Measurements from ENCODE around the gene KRR1. TPM values are rescaled to one million over a fixed set of nuclear protein-coding genes. Genes with fewer than 3 reads are reported as not detected.
A peak's percentile ranks its signal among the peaks of the same experiment; 100 is the strongest.

The KRR1 gene
- total RNA-seq = 31.1 TPM
- long read RNA-seq, full-length matches to known transcripts = 4 of 5 reads
- long read RNA-seq, partial matches to known transcripts = 0 of 5 reads
- long read RNA-seq, other reads (novel, unspliced or antisense) = 1 of 5 reads

DNA sequence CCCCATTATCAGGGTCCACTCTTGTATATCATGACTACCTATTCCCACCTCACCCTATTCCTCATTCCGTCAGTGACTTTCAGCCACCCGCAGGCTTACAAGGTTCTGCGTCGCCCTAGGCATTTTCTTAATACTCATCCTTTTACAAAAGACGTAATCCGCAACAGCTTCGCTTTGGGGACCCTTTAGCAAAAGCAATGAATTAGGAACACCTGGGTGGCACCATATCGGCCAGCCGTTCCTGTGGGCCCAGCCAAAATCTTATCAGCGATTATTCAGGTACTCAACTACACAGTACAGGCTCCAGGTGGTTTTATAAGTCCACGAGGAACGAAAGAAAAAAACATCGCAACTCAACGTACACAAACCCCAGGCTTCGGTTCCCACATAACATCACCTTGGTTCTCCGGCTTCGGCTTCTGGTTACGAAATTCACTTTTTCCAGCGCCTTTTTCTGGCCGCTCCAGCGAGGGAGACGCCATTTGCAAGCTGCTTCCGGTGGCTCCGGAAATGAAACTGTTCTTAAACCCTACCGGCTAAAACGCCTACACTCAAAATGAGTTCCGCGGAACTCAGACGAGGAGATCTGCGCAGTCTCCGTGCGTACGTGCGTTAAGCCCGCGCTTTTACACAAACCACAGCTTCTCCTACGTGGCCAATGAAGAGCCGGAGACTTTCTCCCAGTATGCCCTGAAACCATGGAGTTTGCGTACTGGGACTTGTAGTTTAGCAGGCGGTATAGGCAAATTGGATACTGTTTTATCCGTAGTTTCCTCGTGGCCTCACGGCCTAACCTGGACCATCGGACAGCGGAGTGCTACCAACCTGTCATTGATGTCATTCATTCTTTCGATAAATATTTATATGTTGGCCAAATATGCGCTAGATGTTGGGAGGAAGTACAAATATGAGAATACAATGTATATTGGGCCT is at the start of gene KRR1:
Gene KRR1, minus strand, starts transcription at position 494 of the 933 bp plus-strand sequence. Its CDS starts 12 bp downstream, at position 482.
- intact Hi-C loops (cut with DNase I) = loop anchor here (5.0 to 10.0 kb wide), 3 partner anchors 119 to 1046 kb away; partner anchors contain the start of genes BBS10, GLIPR1L2 and OSBPL8
- DNase-seq (ENCODE audit: missing footprints) = peak; percentile 92
- ATAC-seq = peak; percentile 99

DNA sequence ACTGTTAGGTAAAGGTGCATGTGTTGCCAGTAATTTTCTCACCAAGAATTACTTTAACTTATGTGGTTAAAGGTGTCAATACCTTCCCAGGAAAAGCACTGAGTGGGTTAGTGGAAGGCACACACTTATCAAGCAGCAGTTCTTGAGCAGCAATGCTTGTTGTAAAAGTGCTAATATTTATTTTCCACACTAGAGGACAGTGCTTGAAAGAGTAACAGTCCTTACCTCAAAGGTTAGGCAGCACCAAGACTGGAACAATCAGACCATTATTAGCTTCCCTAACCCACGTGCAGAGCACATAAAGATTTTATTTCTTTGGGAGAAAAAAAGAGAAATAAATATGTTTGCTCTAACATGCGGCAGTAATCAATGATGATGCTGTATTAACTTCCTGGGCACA is 48.8 kb upstream of the KRR1 start:
- DNase-seq (ENCODE audit: missing footprints) = no peak
- no peak for ATAC-seq
- intact Hi-C loops (cut with DNase I) = no loop called here

DNA sequence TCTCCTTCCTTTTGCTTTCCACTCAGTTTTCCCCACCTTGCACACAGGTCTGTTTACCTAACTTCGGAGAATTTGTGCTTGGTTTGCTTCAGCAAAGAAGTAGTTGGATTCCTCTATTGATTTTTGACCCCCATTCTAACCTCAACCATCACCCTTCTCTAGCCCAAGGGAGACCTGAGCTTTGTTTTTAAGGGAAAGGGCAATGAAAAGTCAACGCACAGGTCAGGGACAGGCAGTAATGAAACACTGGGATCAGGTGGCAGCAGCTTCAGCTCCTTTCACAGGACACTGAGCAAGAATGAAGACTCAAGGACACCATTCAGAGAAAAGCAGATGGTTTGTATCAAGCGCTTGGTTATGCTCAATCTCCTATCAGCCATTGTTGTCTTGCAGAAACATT is 46.9 kb upstream of the KRR1 start:
- ATAC-seq (no peak), DNase-seq (ENCODE audit: missing footprints) (no peak)
- intact Hi-C loops (cut with DNase I) = loop anchor here (10.0 kb wide), 1 partner anchor 477 kb away; the partner anchor contains the start of gene PHLDA1

DNA sequence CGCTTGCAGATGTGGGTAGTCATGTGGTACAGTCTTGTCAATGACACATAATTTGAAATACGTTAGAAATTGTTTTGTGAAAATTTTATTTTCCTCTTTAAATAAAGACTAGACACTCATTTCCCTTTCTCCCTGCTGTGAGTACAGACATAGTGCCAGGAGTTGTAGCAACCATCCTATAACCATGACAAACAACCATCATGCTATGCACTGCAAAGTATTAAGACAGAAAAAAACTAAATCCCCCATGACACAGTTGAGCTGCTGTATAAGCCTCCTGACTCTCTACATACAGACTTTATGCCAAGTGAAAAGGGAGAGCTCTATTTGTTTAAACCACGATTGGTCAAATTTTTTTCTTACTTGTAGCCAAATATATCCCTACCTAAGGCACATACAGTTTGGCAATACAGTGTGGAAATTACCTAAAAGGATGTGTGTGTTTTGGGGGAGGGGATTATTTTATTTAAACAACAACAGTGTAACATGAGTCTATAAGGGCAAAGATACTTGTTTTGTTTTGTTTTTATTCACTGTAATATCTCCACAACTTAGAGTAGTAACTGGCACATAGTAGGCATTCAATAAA is 45.0 kb upstream of the KRR1 start:
- ATAC-seq (no peak), DNase-seq (ENCODE audit: missing footprints) (no peak)
- intact Hi-C loops (cut with DNase I) = loop anchor here (10.0 kb wide), 1 partner anchor 478 kb away; the partner anchor contains the start of gene PHLDA1

DNA sequence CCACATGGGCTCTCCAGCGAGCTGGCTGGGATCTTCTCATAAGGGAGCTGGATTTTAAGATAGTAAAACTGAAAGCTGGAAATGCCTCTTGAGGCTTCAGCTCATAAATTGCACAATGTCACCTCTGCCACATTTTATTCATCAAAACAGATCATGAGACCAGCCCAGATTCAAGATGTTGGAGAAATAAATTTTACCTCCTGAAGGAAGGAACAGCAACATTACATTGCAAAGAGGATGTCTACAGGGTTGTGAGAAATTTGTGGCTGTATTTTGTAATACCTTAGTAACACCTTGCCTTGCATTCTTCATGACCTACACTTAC is 43.1 kb upstream of the KRR1 start:
- intact Hi-C loops (cut with DNase I) = loop anchor here (10.0 kb wide), 1 partner anchor 480 kb away; the partner anchor contains the start of gene PHLDA1
- DNase-seq (ENCODE audit: missing footprints) (no peak), ATAC-seq (no peak)

DNA sequence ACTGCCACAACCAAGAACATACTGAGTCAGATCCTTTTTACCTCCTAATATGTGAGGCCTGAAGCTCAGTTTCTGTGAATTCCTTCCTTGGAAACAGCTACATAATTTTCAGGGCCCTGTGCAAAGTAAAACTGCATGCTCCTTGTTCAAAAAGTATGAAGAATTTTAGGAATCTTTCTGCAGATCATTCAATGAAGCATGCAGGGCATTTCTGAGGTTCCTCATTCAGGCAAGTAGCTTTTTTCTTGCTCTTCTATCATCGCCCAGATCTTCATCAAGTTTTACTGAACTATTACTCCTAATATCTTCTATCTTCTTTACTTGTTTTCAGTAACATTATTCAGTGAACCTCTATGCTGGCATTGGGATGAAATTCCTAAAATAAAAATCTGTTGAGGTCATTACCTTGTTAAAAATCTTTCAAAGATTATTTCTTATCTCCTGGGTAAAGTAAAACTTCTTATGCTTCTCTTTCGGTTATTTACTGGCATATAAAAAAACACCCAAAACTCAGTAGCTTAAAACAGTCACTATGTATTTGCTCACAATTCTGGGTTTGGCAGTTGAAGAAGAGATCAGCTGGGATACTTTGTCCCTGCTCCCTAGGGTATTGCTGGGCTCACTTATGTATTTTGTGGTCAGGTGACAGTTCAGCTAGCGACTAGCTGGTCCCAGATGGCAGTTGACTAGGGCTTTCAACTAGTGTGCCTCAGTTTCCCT is 42.6 kb upstream of the KRR1 start:
- intact Hi-C loops (cut with DNase I) = loop anchor here (10.0 kb wide), 1 partner anchor 481 kb away; the partner anchor contains the start of gene PHLDA1
- ATAC-seq = no peak
- no peak for DNase-seq (ENCODE audit: missing footprints)

DNA sequence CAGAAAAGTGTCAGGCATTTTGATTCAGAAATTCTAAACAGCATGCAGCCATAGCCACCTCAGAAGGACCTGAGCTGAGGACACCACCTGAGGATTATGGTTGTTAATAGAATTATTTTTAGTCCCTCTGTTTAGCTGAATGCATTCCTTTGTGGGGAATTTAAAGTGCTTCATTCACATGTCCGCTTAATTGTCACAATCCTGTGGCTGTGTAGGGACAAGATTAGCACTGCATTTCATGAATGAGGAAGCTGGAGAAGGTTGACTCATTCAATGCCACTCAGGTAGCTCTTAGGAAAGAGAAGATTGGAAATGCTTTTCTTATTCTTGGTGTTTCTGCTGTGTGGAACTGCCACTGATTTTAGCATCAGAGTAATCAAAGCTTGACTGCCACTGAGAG is 42.0 kb upstream of the KRR1 start:
- DNase-seq (ENCODE audit: missing footprints) = no peak
- ATAC-seq = peak; percentile 86
- intact Hi-C loops (cut with DNase I) = loop anchor here (10.0 kb wide), 1 partner anchor 481 kb away; the partner anchor contains the start of gene PHLDA1

DNA sequence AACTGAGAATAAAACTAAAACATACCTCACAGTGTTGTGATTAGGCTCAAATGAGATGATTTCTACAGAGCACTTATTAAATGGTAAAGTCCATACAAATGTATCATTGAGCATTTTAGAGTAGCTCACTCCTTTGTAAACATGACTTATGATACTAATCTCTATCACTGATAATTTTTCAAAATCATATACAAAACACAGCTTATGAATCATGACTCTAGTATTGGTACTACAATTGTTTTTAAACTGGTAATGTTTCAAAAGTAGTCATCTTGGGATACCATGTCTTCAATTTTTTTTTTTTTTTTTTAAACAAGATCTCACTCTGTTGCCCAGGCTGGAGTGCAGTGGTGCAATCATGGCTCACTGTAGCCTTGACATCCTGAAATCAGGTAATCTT is 40.1 kb upstream of the KRR1 start:
- ATAC-seq (no peak), DNase-seq (ENCODE audit: missing footprints) (no peak)
- intact Hi-C loops (cut with DNase I) = loop anchor here (10.0 kb wide), 1 partner anchor 483 kb away; the partner anchor contains the start of gene PHLDA1

DNA sequence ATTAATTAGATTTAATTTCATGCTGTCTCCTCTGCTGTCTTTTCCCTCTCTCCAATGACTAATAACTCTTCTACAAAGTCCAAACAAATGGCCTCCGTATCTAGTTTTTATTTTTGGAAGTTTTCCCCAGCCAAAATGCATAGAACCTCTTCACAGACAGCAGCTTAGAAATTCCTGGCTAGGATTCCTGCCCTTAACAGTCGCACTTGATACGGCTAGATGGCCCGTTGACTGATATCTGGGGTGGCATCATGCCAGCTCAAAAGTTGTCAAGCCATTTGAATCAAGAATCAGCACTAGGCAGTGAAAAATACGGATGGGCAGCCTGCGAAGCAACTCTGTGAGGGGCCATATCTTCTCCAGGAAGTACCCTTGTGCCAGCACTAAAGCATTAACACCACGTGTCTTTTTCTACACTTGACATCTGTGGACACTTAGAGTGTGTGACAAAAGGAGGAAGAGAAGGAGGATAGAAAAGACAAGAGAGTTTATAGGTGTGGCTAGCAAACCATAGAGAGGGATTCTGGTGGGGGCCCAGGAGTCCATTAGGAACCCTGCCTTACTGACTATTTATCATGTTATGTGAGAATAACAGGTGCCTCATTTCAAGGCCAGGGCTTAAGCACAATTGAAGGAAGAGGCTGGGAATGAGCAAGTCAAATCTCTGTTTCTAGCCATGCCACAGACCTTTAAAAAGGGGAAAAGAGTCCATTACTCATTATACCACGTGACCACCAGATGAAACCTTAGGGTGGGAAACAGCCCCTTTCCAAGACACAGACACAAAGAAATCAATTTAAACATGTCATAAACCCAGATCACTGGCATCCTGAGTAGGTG is 39.2 kb upstream of the KRR1 start:
- intact Hi-C loops (cut with DNase I) = loop anchor here (10.0 kb wide), 1 partner anchor 484 kb away; the partner anchor contains the start of gene PHLDA1
- DNase-seq (ENCODE audit: missing footprints) = no peak
- ATAC-seq = peak; percentile 56

DNA sequence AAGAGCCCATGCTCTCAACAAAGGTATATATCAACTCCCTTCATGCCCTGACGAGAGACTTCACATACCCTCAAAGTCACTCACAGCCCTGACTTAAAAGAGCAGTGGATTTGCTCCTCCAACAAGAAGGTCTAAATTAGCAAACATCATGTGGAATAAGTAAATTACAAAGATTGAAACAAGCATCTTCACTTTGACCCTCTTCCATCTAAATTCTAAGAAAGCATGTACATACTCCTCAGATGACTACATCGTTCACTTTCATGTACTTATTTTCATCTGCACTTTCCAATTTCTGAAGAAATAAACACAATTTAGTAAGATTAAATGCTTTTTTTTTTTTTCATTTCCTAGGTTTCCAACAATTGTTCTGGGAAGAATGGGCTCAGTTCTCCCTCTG is 38.6 kb upstream of the KRR1 start:
- no peak for DNase-seq (ENCODE audit: missing footprints)
- no peak for ATAC-seq
- intact Hi-C loops (cut with DNase I) = loop anchor here (10.0 kb wide), 1 partner anchor 485 kb away; the partner anchor contains the start of gene PHLDA1

DNA sequence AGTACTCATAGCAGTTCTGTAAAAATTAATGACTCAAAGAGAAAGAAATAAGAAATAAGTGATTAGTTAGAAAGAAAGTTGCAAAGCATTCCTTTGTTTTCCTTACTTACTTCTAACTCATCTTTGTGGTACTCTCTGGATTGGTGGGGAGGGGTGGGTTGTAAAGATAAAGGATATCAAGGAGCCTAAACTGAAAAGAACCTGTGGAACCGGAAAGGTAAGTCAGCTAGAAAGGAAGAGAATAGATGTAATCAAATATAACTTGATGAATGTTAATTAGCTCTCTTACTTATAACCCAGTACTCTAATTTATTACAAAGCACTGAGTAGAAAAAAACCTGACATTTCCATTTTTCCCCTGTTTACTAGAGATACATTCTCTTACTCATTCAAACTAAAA is 37.5 kb upstream of the KRR1 start:
- intact Hi-C loops (cut with DNase I) = no loop called here
- ATAC-seq (no peak), DNase-seq (ENCODE audit: missing footprints) (no peak)

DNA sequence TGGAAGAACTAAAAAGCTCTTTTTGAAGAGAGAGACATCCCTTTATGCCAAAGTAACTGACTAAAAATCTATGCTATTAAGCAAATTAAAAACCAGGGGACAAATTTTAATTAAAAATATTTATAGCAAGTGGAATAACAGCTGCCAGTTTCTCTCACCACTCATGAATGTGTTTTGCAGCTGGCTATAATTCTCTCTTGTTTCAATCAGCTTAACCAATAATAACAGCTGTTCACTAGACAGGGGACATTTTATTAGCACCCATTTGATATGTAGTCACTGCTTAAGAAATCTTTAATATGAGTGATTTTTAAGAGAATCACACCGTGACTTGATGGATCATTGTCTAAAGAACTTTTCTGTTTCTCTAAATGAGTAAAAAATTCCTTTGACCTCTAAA is 34.2 kb upstream of the KRR1 start:
- DNase-seq (ENCODE audit: missing footprints) (no peak), ATAC-seq (no peak)
- intact Hi-C loops (cut with DNase I) = no loop called here

DNA sequence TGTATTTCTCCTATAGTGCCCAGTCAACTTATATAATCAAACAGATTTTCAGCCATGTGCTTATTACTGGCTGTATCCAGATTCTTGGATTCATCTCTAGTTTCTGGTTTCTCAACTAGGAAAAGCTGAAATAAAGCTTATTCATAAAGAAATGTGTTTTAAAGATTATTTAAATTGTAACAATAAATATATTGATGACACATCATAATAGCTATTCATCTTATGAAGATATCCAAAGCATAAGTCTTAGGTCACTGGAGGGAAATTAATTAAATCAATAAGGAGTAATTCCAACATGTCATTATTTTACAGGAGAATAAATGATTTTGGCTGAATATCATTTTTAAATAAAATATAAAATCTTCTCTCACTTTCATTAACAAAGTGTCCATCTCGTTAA is 32.1 kb upstream of the KRR1 start:
- intact Hi-C loops (cut with DNase I) = no loop called here
- DNase-seq (ENCODE audit: missing footprints) = no peak
- ATAC-seq = no peak

DNA sequence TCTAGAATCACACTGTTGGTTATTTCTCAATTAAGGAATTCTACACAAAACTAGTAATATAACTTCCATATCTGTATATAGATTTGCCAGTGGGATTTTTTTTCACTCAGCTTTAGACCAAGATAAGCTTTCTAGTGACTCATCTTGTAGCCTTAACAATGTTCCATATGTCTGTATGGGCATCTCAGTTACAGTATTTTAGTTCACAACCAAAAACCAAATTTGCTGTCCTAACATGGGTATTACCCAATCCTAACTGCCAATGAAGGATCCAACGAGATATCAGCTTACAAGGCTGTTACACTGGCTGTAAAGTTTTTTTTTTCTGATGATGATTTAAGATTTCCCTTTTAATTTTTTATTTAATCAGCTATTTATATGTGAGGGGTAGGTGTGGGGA is 31.5 kb upstream of the KRR1 start:
- ATAC-seq (no peak), DNase-seq (ENCODE audit: missing footprints) (no peak)
- intact Hi-C loops (cut with DNase I) = no loop called here

DNA sequence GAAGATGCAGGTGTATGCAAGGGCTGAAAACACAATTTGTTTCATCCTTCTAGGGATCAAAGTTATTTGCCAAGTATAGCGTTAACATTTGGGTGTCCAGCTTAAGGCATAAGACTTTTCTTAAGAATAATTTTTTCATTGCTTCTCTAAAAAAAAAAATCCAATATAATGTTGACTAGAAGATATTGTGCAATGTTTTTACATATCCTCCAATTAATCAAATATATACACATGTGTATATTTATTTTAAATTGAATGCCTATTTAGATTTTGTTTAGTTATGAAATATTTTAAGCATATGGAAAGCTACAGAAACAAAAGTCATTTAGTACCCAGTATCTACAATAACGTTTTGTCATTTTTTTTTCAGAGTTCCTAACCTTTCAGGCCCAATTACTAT is 28.5 kb upstream of the KRR1 start:
- no peak for DNase-seq (ENCODE audit: missing footprints)
- no peak for ATAC-seq
- intact Hi-C loops (cut with DNase I) = no loop called here

DNA sequence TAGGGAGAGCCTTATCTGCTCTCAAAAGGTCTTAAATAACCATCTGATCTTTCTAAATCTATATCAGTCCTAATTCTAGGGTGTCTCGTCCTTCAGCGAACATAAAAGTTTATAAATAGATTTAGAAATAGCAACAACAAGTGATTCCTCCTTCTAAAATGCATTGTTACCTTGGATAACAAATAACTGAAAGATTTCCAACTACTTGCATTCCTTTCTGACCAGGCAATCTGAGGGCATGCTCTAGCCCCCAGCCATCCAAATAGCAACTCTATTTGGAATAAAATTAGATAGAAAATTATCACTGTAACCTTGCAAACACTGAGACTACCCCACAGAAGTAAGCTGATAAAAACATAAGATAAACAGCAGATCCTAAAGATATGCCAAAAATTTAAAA is 21.8 kb upstream of the KRR1 start:
- ATAC-seq (no peak), DNase-seq (ENCODE audit: missing footprints) (no peak)
- intact Hi-C loops (cut with DNase I) = no loop called here

DNA sequence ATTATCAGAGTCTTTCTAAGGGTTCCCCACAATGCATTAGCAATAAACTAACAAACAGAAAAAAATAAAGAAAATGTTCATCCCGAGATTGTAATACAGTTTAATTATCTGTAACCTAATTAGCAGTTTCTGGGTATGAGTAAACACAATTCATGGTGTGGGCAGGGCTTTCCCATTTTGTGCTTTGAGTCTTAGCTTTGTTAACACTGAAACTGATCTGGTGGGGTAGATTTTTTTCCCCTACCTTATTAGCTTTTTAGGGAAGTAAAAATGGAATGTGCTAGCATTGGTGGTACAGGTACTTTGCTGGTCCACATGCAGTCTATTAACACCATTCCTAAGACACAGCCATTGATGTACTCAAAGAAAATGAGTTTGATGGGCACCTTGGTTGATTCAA is 18.4 kb upstream of the KRR1 start:
- intact Hi-C loops (cut with DNase I) = loop anchor here (5.0 kb wide), 1 partner anchor 502 kb away; the partner anchor contains the start of gene PHLDA1
- DNase-seq (ENCODE audit: missing footprints) (no peak), ATAC-seq (no peak)

DNA sequence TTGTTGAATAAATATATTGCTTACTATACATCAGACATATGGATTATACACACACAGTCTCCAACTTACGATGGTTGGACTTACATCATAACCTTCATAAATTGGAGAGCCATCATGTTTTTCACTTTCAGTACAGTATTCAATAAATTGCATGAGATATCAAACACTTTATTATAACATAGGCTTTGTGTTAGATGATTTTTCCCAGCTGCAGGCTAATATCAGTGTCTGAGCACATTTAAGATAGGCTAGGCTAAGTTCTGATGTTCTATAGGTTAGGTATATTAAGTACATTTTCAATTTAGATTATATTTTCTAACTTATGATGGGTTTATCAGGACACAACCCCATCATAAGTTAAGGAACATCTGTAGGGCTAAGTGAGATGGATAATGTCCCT is 17.9 kb upstream of the KRR1 start:
- no peak for DNase-seq (ENCODE audit: missing footprints)
- intact Hi-C loops (cut with DNase I) = loop anchor here (5.0 kb wide), 1 partner anchor 503 kb away; the partner anchor contains the start of gene PHLDA1
- no peak for ATAC-seq

Data from Right ventricle myocardium inferior (tissue), 1 donor.